ENCODE measurements around the gene ROR2.
A peak's percentile ranks its signal among the peaks of the same experiment; 100 is the strongest.

The ROR2 gene

DNA sequence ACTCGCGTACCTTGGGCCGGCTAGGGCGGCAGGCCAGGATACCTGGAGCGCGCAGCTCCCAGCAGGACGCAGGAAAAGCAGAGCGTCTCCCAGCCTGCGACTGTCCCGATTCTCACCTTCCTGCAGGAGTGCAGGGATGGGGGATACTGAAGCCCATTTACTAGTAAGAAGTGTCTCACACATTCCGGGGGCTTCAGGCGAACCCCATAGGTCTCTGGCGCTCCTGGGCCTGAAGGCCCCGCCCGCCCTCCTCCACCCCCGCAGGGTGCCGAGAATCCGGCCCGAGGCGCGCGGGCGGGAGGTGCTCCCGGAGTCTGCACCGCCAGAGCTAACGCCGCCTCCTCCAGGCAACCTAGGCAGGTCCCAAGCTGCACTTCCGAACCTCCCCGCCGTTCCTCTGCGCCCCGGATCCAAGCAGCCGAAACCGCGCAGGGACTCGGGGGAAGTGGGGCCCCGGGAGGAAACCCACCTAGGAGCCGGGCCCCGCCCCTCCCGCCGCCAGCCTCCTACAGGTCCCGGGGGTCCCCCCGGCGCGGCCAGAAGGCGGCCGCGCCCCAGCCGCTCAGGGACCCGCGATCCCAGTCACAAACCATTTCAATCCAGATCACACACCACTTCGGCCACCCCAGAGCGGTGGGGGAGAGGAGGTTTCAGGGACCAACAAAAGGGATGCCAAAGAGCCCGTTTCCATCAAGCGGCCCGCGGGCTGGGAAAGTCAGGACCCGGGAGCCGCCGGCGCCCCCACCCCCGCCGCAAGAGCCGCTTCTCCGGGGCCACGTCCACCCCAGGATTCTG lies 1.2 kb downstream of the ROR2 start:
- DNase-seq (ENCODE audit: low read depth in 2 of 2), result no peak

DNA sequence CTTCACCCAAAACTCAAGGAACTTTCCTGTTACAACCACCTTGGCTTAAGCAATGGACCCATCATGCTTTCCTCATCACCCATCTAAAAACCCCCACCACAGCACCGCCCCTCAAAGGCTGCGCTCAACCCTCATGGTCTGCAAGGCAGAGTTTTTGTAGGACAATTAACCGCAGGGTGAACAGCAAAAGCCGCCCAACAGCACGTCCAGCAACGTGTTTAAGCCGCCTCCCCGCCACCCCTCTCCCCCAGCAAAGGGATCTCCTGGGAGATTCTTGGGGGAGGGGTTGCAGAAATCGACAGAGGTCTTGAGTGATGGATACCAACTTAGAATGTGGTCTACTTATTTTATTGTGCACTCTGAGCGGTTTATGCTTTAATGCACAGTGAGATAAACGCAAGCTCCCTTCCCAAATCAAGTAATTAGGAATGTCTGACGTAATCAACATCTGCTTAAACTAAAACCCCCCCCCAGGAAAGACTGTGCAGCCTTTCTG lies 1.9 kb downstream of the ROR2 start:
- no peak for DNase-seq (ENCODE audit: low read depth in 2 of 2)

DNA sequence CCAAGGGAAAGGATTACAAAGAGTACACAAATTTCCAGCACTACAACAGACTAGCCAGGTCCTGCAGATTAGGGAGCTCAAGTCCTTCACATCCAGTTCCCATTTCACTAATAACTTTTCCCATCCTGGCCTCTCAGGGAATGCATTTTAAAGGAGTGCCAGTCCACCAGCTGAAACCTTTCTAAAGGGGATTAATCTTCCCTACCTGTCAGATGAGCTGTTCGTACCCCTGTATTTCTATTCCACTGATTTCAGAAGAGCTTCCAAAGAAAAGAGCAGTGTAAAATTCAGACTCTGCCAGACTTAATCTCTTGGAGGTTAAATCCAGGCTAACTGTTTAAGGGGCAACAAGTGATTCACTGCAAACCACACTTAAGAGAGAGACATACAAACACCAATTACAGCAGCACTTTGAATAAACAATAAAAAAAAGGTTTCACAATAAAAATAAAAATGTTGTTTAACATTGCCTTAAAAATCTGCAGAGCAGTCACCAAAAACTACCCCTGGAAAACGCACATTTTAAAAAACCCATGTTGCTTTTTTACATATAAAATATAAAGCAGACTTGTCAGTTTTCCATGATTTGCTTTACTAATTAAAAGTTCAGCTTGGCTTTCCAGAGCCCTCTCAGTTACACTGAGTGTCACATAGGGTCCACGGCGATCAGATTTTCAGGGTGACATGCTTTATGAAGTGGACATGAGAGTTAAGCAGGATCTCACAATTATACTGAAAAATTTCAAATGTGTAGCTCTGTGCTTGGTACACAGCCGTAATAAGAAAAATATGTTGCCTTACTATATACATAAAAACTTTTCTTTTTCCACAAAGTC lies 3.2 kb downstream of the ROR2 start:
- DNase-seq (ENCODE audit: low read depth in 2 of 2), result no peak

DNA sequence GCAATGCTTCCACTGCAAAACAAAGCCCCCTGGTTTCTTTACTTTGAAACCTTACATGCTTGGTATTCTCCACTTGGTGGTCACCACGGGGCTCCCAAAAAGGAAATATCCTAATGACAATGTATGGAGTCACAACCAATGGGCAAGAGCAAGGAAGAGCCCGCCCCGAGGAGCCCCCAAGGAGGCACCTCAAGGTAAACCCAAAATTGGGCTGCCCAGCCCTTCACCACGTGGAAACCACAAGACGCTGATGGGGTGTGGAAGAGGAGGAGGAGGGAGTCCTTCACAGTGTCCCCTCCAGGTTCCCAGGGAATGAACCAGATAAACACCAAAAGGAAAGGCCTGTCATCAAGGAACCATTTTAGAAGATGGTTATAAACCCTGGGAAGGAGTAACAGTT lies 3.8 kb downstream of the ROR2 start:
- DNase-seq (ENCODE audit: low read depth in 2 of 2), result no peak

DNA sequence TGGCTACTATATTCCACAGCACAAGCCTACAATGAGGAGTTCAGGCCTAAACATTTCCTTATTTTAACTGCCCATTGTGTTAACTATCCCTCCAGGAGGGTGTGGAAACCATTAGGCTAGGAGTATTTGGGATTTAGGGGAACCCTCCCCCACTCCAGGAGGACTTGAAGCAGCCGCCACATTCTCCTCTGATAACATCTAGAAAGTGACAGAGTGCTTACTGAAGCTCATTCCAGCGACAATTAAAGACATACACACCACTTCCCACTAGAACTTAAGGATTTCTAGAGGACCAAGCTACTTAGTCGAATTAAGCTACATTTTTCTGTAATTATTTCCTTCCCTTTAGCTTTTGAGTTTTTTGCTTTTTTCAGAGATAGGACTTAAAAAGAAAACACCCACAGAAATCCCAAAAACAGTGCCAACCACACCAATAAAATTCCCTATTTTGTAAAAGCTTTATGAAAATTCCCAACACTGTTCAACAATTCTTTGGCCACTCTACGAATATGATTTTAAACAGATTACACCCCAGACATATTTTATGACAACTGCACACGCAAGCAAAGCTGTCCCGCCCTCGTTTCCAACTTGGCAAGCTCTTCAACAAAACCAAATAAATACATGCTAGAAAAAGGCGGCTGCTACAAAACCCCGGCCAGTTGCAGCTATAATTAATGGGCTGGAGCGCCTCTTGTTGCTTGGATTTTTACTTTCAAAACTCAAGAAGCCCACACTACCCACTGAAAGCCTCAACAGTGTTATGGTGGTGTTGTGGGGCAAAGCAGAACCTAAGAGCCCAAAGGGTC lies 4.5 kb downstream of the ROR2 start:
- peak in 1 of 2 experiments; percentile 55 for DNase-seq (ENCODE audit: low read depth in 2 of 2)

DNA sequence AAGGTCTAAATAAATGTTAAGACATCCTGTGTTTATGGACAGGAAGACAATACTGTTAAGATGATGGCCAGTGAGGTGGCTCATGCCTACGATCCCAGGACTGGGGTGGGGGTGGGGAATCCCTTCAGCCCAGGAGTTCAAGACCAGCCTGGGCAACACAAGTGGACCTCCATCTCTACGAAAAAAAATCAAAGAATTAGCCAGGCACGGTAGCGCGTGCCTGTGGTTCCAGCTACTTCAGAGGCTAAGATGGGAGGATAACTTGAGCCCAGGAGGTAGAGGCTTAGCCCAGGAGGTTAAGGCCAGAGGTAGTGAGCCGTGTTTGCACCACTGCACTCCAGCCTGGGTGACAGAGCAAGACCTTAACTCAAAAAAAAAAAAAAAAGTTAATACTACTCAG lies 5.3 kb downstream of the ROR2 start:
- no peak for DNase-seq (ENCODE audit: low read depth in 2 of 2)

DNA sequence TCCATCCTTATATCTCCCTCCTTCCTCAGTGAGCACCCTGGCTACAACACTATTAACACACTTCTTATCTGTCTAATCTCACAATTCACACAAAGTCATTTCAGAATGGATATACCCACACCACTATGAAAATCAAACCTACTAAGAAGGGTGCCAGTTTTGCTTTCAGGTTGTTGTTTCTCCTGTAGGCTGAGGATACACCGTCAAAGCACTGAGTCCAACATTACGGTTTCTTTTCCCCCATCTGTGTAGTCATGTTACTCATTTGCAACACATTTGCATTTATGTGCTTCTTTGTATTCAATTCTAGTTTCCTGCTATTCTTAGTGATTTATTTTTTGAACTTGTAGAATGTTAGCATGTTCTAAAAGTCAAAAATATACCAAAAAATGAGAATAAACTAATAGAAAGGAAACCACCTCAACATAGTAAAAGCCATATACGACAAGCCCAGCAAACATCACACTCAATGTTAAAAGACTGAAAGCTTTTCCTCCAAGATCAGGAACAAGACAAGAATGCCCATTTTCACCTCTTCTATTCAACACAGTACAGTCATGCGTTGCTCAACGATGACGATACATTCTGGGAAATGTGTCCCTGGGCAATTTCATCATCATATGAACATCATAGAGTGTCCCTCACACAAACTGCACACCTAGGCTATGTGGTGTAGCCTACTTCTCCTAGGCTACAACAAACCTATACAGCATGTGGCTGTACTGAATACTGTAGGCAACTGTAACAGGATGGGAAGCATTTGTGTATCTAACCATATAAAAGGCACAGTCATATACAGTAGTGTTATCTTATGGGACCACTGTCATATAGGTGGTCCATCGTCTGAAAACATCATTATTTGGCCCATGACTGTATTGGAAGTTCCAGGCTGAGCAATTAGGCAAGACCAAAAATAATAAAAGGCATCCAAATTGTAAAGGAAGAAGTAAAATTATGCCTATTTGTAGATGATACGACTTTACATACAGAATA lies 6.3 kb downstream of the ROR2 start:
- no peak for DNase-seq (ENCODE audit: low read depth in 2 of 2)

DNA sequence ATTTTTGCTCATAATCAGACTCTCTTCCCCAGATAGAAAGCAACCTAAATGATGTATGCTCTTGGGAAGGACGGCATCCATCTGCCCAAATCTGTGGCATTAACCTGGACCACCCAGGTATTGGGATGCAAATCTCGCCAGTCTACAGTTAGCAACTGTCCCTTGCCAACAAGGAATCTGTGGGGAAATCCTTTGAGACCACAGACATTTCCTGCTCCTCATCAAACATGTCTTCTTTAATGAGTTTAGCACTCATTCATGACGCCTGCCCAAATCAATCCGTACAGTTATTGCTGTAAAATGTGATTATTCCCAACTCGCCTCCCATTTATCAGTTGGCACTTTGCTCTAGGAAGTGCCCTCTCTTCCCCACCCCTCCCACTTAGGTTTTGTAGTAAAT lies 7.8 kb downstream of the ROR2 start:
- DNase-seq (ENCODE audit: low read depth in 2 of 2), result no peak

DNA sequence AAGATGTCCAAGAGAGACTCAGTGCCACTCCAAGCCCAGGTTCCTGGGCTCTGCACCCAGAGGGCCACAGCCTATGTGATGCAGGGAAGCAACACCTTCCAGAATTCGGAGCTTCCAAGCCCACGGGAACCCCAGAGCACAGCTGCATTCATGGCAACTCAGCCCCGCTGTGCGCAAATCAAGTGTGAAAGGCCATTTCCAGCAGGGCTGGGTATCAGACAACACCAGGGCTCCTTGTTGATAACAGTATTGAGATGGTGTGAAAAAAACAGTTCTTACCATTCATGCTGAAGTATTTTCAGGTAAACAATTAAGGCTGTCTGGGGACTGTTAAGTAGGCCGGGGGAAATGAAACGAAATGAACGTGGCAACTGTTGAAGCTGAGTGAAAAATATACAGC lies 10.1 kb downstream of the ROR2 start:
- no peak for DNase-seq (ENCODE audit: low read depth in 2 of 2)

DNA sequence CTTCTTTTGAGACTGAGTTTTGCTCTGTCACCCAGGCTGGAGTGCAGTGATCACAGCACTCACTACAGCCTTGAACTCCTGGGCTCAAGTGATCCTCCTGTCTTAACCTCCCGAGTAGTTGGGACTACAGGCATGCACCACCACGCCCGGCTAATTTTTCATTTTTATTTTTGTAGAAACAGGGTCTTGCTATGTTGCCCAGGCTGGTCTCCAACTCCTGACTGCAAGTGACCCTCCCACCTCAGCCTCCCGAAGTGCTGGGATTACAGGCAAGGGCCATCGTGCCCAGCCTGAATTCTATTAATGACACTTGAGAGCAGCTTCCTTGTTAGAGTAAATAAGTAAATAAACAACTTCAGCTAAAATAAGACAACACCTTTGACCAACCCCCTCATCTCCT lies 12.3 kb downstream of the ROR2 start:
- no peak for DNase-seq (ENCODE audit: low read depth in 2 of 2)

DNA sequence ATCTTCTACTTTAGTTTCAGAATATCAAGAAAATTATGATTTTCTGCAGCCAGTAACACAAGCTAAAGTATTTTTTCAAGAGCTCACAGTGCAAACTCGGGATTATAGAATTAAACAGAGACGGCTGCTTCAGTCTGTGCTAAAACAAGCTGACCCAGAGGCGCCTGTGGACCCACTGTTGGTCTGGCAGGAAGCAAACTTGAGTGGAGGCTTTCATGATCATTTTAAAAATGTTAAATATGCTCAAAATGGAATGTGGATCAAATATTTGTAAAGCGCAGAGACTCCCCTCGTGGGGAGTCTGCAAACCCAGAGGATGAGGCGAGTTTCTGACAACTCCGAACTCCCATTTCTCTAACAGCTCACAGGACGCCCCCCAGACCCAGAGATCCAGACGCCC lies 13.0 kb downstream of the ROR2 start:
- DNase-seq (ENCODE audit: low read depth in 2 of 2), result no peak

DNA sequence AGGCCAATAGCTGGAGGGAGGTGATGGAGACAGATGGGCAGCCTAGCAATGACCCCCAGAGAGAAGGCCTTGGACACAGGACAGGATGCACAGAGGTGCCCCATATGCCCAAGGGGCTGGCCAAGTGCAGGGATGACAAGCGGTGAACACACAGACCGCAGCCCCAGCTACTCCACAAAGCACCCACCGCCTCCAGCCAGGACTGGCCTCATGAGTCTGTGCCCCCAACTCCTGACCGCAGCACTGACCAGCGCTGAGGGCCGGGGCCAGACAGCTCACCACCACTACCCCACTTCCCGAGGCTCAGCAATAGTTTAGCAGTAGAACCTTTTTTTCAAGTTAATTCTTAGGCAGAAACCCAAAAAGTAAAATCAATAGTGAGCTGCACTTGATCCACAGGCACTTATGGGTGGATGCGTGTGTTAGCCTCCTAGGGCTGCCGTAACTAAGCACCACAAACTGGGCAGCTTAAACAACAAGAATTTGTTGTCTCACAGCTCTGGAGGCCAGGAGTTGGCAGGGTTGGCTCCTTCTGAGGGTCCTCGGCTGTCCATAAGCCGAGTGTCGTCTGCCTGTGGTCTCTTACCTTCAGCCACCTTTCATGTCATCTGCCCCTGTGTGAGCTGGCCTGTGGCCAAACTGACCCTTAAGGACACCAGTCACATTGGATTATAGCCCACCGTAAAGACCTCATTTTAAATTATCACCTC lies 14.1 kb downstream of the ROR2 start:
- no peak for DNase-seq (ENCODE audit: low read depth in 2 of 2)

DNA sequence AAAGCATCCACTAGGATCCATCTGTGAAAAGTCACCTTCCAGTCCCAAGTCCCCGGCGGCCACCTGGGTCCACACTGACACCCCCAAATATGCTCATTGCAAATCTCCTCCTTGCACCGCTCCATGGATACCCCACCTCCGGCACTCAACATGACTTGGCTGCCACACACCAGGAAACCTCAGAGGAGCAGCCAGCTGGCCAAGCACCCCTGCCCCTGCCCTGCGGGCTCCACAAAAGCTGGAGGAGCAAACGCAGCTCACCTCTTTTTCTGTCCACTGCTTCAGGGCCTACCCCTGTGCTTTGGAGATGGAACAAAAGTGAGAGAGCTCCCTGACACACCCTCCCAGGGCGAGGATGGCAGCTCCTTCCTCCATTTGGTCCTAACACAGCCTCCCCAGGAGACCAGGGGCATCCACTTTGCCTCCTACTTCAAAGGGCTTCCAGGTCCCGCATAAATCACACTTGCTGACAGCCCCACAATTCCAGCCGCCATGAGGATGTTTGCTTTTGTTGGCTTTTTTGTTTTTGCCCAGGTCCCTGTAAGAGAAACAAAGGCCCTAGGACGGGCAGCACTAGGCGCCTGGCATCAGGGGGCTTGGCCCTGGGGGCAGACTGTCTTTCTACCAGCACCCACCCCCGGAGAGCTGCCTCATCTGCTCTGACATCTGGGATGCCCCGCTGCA lies 14.8 kb downstream of the ROR2 start:
- no peak for DNase-seq (ENCODE audit: low read depth in 2 of 2)

DNA sequence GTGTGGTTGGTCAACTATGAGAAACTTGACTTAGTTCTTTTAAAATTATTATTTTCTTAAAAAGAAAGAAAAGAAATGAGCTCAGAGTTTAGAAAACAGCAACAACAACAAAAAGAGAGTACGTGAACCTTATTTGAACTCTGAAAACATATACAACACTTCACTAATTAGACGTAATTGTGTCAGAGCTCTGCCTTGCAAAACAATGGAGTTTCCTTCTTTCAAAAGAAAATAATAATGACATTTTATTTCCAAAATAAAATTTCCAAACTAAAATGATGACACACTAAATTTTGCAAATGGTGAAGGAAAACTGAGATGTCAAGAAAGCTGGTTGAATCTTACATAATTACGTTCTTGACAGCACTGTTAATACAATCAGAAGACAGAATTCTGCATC lies 15.4 kb downstream of the ROR2 start:
- DNase-seq (ENCODE audit: low read depth in 2 of 2), result no peak

DNA sequence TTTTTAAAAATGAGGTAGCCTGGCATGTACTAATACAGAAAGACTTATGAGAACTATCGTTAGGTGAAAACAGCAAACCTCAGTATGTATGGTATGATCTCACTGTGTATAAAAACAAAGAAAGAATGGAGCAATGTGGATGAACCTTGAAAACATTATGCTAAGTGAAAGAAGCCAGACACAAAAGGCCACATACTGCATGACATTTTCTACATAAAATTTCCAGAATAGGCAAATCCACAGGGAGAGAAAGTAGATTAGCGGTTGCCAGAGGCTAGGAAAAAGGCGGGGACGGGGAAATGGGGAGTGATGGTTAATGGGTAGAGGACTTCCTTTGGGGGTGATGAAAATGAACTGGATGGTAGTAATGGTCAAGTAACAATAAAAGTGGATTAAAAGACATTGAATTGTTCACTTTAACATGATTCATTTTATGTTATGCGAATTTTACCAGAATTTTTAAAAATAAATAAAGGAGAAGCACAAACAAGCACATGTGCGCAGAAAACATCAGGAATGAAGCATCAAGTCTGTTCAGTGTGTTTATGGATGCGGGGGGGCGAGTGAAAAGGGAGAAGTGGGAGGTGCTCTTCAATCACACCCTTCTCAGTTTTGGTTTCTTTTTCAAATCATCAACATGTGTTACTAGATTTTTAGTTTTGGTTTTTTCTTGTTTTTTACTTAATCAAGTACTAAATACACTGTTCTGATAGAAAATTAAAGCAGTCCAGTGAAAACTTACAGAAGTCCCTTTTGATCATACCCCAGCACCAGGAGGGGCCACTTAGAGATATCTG lies 16.3 kb downstream of the ROR2 start:
- DNase-seq (ENCODE audit: low read depth in 2 of 2), result no peak

DNA sequence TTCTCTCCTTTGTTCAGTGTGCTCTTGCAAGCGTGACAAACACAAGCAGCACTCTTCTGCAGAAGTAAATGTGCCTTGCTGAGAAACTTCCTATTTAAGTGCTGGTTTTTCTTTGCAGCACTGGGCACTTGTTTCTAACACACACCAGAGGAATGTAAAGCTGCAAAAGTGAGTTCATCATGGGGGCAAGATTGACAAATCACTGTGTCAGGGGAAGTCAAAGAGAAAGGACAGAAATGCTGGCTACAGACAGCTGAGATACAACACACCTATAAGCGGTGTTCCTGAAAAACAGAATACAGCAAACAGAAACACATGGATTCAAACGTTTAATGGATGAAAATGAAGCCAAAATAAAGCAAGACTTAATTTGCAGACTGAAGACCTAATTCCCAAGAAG lies 19.6 kb downstream of the ROR2 start:
- DNase-seq (ENCODE audit: low read depth in 2 of 2), result no peak

DNA sequence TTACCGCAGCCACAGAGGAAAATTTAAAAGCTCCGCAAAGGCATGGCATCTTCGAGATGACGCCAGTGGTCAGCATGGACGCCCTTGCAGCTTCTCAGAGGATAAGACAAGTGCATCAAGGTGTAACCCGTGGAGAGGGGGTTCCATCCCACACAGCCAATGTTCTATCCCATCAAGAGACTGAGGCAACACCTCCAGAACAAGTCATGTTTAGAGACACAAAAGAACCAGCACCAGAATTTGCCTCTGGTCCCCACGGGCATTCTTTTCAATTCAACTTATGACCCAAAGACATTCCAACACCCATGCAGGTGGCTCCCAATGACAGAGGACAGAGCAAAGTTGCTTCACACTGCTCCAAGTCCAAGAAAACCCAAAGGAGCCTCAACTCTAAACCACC lies 20.7 kb downstream of the ROR2 start:
- DNase-seq (ENCODE audit: low read depth in 2 of 2), result no peak

DNA sequence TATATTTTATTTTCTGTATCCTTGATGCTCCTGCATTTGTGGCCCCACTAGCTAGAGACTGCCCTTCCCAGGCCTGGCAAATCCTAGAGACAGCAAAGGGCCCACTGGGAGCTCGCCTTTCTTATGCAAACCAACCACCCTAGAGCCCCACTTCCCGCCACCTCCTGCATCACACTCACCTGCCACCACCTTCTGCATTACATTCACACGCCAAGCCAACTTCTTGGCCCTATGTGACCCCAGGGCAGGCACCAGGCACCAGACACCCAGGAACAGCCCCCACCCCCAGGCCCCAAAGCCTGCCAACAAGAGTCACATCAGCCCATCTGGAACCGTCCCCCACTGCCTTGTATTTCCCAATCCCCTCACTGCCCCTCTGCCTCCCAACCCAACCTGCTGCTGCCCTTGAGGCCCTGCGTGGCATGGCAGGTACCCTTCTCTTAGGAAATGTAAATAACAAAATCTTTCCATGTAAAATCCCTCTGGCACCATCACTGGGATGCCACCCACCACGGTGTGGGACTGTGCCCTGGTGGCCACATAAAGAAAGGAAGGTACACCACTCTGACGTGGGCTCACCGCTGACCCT lies 22.0 kb downstream of the ROR2 start:
- no peak for DNase-seq (ENCODE audit: low read depth in 2 of 2)

DNA sequence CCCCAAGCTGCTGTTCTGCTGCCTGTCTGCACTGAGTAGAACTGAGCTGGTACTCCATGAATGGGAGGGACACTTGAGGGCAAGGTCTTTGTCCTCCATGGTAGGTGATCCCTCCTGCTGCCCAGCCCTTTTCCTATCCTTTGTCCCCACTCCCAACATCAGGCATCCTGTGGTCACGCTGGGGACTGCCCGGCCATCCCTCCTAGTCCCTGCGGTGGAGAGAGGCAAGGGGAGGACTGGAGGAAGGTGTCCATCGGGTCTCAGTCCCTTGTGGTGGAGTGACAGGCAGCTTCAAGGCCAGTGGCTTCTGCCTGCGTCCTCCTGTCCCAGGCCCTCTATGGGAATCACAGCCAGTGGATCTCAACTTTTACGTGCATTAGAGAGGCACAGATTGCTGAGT lies 25.9 kb downstream of the ROR2 start:
- DNase-seq (ENCODE audit: low read depth in 2 of 2), result no peak

Measured in fibroblast of skin of left biceps (primary cell).